Panc1 (cell line): Measurements from ENCODE around the gene SLC5A2.

Source experiments
- POLR2AphosphoS5 ChIP-seq: IDR thresholded peaks from 2 replicates; pipeline ENCODE4 v1.6.1; 2012; ENCODE audit warnings: mild to moderate bottlenecking, low read depth, low read length, moderate library complexity
- SIN3A ChIP-seq: IDR thresholded peaks from 2 replicates; pipeline ENCODE4 v1.6.1; 2012; ENCODE audit warnings: low read depth, mild to moderate bottlenecking, low read length, moderate library complexity, borderline replicate concordance; ENCODE audit not compliant: insufficient read depth
- TF ChIP-seq, protein P1 (sequence below): fragments of 450-650 bp; IDR thresholded peaks from 2 replicates; pipeline ENCODE4 v1.5.1; 2017; ENCODE audit warnings: mild to moderate bottlenecking
- TF ChIP-seq, protein P2 (sequence below), 2 experiments: IDR thresholded peaks; 2 replicates each; pipeline ENCODE4 v1.6.1; 2011 to 2012; ENCODE audit warnings: low read depth in 2 of 2, control low read depth in 1 of 2, low read length in 1 of 2, mild to moderate bottlenecking in 1 of 2, moderate library complexity in 1 of 2; ENCODE audit not compliant: insufficient read depth in 1 of 2

DNA sequence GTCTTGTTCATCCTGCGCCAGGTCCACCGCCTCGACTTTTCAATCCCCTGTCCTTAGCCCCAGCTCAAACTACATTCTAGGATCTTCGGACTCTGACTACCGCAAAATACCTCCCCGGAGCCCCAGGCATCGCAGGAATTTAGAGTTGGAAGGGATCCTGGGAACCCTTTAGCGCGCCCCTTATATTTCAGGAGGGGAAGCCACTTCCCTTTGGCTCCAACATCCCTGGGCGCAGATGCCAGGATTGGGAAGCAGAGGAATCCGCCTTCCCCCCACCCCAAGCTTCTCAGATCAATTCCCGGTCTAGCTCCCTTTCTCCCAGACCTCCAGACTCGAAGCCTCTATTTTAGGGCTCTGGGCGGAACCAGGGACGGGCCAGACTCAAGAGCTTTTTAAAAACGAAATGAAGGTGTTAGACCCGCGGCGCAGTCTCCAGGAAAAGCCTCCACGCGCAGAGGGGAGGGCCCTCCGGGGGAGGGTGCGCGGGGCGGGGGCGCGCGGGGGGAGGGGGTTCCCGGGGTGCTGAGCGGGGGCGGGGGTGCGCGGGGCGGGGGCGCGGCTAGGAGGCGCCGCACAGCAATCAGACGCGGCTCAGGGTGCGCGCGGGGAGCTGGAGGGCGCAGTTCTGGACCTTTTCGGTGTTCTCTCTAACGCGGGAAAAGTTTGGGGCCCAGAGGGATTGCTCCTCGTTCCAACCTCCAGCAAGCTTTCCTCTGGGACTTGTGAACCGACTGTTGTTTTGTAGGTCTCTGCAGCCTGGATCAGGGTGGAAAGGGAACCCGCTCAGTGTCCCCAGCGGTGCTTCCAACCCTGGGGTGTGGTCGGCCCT lies 46.4 kb downstream of the SLC5A2 start:
- TF ChIP-seq, protein P1, sequence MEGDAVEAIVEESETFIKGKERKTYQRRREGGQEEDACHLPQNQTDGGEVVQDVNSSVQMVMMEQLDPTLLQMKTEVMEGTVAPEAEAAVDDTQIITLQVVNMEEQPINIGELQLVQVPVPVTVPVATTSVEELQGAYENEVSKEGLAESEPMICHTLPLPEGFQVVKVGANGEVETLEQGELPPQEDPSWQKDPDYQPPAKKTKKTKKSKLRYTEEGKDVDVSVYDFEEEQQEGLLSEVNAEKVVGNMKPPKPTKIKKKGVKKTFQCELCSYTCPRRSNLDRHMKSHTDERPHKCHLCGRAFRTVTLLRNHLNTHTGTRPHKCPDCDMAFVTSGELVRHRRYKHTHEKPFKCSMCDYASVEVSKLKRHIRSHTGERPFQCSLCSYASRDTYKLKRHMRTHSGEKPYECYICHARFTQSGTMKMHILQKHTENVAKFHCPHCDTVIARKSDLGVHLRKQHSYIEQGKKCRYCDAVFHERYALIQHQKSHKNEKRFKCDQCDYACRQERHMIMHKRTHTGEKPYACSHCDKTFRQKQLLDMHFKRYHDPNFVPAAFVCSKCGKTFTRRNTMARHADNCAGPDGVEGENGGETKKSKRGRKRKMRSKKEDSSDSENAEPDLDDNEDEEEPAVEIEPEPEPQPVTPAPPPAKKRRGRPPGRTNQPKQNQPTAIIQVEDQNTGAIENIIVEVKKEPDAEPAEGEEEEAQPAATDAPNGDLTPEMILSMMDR, result no peak
- TF ChIP-seq POLR2AphosphoS5 (no peak), SIN3A (no peak)
- TF ChIP-seq, protein P2, sequence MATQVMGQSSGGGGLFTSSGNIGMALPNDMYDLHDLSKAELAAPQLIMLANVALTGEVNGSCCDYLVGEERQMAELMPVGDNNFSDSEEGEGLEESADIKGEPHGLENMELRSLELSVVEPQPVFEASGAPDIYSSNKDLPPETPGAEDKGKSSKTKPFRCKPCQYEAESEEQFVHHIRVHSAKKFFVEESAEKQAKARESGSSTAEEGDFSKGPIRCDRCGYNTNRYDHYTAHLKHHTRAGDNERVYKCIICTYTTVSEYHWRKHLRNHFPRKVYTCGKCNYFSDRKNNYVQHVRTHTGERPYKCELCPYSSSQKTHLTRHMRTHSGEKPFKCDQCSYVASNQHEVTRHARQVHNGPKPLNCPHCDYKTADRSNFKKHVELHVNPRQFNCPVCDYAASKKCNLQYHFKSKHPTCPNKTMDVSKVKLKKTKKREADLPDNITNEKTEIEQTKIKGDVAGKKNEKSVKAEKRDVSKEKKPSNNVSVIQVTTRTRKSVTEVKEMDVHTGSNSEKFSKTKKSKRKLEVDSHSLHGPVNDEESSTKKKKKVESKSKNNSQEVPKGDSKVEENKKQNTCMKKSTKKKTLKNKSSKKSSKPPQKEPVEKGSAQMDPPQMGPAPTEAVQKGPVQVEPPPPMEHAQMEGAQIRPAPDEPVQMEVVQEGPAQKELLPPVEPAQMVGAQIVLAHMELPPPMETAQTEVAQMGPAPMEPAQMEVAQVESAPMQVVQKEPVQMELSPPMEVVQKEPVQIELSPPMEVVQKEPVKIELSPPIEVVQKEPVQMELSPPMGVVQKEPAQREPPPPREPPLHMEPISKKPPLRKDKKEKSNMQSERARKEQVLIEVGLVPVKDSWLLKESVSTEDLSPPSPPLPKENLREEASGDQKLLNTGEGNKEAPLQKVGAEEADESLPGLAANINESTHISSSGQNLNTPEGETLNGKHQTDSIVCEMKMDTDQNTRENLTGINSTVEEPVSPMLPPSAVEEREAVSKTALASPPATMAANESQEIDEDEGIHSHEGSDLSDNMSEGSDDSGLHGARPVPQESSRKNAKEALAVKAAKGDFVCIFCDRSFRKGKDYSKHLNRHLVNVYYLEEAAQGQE (IDR thresholded peaks at IDR 0.05; ENCODE audit: insufficient read depth in 1 of 2, low read depth in 2 of 2, low read length in 1 of 2), result no peak
